GM18502 (cell line): ENCODE results near the gene UFD1.

Source experiments
- ATAC-seq: cut with Tn5 transposase; IDR thresholded peaks from one replicate; pipeline ENCODE4 v1.9.1; 2021; ENCODE audit warnings: mild to moderate bottlenecking; ENCODE audit not compliant: unreplicated experiment, poor library complexity

Gene UFD1, protein sequence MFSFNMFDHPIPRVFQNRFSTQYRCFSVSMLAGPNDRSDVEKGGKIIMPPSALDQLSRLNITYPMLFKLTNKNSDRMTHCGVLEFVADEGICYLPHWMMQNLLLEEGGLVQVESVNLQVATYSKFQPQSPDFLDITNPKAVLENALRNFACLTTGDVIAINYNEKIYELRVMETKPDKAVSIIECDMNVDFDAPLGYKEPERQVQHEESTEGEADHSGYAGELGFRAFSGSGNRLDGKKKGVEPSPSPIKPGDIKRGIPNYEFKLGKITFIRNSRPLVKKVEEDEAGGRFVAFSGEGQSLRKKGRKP

DNA sequence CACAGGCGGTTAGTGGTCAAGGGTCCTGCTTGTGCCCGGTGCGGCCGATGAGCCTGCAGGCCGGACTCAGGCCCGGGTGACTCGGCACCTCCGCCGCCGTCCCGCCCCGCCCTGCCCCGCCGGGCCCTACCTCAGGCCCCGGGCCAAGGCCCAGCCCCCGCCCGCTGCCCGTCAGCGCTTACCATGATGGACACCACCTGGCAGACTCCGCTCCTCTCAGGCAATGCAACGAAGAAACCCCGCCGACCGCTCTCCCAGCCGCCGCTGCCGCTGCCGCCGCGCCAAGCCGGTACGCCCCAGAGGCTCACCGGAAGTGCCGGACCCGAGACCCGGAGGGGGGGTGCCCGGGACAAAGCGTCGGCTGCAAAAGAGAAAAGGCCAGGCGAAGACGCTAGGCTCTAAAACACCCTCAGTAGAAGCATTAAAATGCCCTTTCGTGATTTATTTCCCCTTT is at the start of gene UFD1:
Gene UFD1, minus strand, starts transcription at position 293 of the 454 bp plus-strand sequence. Its CDS starts 108 bp downstream, at position 185.
- peak; percentile 60 for ATAC-seq

DNA sequence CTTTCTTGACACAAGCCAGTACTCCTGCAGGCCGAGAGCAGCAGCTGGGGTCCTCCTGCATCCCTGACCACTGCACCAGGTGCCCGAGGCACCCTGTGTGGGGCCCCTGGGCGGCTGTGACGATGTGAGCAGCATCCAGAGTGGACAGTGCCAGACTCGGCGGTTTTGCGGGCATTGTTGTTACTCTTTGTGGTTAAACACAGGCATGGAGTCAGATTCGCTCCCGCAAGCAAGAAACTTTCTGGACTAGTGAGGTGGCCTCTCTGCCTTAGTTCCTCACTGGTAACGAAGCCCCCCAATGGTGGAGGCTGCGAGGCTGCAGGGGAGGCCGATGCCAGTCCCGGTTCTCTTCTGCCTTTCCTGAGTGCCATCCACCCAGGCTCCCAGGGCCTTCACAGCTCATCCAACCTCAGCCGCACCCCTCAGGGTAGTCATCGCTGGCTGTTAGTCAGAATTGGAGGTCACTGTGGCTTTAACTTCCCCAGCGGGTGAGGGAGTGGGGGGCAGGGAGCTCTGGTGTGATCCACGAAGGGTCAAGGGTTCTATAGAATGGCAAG is 48.9 kb upstream of the UFD1 start:
- no peak for ATAC-seq

DNA sequence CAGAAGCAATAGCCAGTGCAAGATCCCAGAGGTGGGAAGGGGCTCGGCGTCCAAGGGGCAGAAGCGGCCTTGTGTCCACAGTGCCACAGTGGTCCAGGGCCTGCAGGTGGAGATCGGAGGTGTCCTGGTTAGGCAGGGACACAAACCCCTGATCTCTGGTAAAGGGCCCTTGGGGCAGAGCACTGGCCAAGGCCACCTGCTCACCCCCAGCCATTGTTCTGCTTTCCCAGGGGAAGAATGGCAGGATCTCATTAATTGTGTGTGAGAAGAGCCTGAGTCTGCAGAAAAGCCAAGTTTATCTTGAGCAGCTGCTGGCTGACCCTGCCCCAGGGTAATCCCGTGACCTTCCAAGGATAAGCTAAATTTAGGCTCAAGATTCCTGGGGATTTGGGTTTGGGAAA is 48.3 kb upstream of the UFD1 start:
- no peak for ATAC-seq

DNA sequence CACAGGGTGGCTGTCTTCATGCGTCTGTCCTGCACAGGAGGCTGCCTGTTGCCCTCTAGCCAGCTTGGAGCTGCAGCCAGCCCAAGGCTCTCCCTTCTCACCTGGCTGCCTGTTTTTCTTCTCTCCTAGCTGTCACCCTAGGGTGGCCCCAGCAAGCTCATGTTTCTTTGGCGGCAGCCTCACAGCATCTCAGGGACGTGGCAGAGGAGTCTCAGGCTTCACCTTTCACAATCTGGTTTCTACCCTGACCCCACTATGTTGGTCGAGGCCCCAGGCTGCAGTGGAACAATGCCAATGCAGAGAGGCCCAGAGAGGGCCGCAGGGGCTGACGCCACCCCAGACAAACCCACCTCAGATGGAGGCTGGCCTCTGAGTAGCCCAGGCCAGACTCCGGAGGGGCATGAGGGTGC is 47.7 kb upstream of the UFD1 start:
- no peak for ATAC-seq

DNA sequence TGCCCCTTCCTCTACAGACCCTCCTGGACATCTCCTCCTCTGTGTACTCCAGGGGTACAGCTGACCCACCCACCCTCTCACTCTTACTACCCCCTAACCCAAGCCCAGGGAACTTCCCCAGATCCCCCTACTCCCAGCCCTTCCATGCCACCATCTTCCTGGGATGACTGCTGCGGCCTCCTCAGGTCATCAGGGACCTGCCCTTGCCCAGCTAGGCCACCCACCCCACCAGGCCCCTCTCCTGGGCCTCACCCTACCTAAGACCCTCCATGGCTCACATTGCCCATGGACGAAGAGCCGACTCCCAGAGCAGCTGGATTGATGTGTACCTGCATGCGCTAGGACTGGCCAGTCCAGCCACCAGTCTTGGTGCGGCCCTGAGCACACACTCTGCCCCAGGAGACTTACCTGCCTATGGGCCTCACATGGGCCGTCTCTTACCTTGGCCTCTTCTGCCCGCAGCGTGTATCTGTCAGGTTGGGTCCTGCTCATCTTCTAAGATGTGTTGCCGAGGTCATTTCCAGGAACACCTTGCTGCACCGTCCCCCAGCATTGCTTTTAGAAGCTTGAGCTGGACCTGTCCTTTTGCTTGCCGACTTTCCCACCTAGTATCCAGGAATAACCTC is 47.2 kb upstream of the UFD1 start:
- no peak for ATAC-seq

DNA sequence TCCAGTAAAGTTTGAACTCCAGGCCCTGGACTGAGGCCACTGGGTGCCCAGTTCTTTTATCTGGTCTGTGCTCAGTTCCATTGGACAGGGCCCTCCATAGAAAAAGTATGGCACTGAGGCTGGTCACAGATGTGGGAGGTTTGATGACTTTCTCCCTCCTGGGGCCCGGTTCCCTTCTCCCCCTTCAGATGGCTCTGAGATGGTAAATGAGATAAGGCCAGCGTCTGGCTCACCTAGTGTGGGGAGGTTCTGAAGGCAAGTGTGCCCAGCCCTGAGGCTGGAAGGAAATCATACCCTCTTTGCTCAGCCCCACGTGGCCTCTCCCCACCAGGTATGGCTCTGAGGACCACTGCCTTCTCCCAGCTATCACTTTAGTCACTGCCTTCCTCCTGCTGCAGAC is 46.7 kb upstream of the UFD1 start:
- no peak for ATAC-seq

DNA sequence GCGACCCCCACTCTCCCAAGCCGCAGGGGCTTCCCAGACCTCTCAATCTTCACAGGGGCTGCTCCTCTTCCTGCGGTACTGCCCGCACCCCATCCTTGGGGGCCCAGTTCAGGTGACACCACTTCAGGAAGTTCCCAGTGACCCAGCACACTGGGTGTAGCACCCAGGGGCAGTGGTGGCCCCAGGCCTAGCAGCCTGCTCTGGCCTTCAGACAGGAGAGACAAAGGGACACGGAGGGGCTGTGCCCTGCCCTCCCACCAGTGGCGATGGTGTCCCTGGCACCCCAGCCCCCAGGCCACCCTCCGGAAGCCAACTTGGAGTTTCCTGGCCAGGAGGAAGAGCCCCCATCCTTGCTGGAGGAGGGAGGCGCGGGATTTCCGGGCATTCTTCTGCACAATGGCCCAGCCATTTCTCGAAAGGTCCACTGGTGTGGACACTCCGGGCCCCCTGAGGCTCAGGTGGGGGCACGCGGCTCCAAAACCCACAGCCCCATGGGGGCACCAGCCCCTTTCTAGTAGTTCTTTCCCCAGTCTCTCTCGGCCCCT is 46.2 kb upstream of the UFD1 start:
- ATAC-seq = no peak

DNA sequence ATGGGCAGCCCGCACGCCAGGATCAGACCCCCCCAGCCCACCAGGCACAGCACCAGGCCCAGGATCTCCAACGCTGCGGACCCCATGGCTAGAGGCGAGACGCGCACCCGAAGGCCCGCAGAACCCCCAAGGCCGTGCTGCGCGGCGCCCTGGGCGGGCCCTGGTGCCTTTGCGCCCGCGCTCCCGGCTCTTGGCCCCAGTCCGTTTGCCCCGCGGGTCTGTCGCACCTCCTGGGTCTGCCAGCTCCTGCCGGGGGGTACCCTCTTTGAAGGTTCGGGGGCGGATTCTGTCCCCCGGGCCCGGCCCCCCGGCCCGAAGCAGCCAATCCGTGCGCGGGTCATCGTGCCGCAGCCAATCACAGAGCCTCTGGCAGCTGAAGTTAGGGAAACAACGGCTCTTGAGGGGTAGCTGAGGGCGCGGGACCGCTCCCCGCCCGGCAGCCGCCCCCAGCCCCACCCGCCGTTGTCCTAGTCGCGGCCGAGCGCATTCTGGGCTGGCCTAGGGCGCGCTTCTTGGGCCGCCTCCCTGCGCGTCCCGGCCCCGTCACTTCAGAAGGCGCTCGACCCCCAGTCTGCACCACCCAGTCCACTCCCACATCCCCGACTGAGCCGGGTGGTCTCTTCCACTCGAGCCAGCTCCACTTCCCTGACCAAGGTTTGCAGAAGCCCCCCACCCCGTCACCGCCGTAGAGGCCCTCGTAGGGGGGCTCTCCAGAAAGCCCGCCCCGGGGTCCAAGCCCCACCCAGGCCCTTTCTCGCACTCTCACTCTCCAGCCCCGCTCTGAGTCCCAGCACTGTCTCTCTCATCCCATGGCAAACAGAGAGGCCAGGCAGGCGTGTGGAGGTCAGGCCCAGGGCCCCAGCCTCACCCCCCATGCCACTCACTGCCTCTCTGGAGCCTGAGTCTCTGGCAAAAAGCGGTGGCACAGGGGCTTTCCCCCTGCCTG is 45.5 kb upstream of the UFD1 start, which contains the start of gene CLDN5:
Gene CLDN5, minus strand, starts transcription at position 241 of the 946 bp plus-strand sequence. Its CDS starts 155 bp downstream, at position 86.
- no peak for ATAC-seq

DNA sequence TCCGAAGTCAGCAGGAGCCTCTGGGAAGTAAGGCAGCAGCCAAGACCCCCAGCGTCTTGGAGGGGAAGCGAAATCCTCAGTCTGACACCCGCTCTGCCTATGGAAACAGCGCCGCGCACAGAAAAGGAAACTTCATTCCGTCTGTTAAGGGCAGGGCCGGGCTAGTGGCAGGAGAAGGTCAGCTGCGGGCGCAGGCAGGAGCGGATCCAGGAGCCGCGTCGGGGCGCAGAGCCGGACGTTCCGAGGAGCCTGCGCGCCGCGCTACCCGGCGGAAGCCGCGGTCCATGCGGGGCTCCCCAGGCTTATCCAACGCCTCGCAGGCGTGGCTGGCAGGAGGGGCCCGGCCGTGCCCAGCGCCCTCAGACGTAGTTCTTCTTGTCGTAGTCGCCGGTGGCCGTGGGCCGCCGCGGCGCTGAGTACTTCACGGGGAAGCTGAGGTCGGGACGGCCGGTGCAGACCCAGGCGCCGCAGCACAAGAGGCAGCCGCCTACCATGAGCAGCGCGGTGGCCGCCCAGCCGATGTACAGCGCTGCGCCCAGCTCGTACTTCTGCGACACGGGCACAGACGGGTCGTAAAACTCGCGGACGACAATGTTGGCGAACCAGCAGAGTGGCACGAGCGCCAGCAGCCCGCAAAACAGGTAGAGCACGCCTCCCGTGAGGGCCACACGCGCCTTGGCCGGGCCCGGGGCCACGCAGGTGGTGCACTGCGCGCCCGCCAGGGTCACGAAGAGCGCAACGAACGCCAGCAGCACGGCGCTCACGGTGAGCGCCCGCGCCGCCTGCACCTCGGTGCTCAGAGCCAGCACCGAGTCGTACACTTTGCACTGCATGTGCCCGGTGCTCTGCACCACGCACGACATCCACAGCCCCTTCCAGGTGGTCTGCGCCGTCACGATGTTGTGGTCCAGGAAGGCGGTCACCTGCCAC is 44.5 kb upstream of the UFD1 start:
- ATAC-seq = no peak

DNA sequence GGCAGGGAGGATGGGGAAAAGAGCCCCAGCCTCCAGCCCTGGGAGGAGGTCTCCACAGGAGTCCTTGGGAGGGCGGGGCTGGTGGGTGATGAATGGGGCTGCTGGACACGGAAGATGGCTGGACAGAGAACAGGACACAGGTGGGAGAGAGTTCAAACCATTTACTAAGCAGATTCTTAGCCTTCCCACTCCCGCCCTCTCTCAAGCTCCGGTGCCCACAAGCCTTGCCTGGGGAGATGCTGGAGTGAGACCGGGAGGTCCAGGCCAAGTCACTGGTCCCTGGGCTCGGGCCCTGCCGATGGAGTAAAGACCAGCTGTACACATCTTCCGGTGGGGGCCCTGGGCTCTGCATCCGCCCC is 43.9 kb upstream of the UFD1 start:
- ATAC-seq = no peak

DNA sequence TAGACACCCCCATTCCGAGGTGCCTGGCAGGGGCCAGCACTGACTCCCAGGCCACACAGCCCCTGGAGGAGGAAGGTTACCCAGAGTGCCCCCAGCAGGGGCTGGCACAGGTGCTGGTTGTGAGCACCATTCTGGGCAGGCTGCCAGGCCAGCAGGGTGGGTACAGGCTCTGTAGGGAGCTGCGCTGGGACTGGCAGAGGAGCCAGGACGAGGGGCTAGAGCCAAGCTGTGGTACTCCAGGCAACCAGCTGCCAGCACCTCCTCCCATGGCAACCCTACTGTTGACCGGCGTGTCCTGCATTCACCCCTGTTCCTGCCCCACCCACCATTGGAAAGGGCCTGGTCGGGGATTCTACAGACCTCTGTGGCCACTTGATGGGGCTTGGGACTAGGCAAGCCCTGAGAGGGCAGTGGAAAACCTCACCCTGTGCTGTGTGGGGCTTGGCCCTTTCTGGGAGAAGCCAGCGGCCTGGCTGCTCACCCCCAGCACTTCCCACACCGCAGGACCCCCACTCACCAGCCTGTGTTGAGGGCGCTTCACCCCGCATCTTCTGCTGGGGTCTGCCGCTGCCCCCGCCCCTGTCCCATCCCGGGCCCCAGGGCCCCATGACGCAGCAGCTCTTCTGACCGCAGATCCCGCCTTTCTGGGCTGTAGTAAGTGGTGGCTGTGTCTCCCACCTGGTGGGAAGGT is 43.3 kb upstream of the UFD1 start:
- ATAC-seq = no peak

DNA sequence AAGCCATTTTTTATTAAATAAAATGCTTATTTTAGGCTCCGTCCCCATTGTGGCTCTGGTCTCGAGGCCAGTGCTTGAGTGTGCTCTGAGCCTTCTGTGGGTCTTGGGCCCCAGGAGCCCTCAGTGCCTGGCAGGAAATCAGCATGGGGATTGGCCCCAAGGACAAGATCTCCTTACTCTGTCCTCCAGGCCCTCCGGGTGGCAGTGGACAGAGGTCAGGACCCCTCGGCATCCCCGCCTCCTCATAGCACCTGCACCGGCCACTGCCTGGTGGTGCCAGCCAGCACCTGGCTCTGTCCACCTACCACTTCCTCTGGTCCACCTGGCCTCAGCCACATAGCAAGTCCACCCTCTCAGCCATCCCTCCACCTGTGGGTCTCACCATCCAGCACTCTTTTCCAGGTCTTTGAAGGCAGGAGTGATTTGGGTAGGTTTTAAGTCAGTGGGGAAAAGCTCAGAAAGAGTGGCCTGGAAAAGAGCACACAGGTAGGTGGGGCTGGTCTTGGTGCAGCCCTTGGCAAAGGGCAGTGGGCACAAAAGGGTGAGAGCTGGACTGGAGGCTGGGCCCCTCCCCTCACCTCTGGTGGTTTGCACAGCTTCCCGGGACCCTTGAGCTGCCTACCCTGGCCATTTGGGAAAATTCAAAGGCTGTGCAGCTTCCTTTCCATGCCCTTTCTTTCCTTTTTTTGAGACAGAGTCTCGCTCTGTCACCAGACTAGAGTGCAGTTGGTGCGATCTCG is 41.7 kb upstream of the UFD1 start:
- no peak for ATAC-seq

DNA sequence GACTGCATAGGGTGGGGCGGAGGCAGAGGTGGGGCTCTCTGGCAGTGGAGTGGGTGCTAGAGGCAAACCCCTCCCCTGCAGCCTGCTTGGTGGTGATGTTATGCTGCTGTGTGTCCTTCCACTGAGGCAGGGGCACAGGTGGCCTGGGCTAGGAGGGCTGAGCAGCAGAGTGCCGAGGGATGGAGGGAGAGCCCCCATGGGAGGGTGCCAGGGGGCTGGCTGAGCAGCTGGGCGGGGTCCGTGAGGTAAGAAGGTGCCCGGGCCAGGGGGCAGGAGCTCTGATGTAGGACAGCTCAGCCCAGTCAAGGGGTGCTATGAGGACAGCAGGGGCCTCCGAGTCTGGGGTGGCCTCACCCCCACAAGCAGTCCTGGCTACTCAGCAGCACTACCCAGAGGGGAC is 41.0 kb upstream of the UFD1 start:
- ATAC-seq = no peak

DNA sequence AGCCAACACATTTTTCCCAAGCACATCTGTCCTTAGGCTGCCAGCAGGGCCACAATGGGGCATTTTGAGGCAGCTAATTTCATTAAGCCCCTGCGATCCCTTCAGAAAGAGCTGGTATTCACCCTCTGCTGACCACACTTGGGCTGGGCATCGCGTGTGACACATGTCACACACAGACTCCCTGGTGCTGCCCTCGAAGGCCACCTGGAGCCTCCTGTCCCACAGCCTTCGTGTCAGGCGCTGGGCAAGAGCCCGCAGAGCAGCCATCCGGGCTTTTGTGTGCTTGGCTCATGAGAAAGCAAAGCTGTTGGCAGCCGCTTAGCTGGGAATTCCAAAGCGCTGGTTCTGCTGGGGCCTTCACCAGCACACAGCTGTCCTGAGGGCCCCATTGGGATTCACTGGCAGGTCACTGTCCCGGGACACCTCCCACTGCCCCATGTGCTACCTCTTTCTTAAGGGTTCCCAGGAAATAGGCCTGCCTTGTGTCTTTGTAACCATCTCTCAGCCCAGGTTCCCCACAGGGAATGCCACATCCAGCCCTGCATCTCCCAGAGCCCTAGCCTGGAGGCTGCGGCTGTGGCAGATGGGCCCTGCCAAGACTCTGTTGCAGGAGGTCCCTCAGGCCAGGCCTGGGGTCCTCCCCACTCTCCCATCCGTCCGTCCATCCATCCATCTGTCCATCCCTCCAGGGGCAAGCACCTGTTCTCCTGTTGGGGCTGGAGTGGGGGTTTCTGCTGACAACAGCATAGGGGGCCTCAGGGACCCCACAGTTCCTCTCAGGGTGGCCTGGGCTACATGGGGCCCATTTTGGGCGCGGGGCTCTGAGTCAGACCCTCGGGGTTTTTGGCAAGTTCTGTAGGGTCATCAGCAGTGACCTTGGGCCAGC is 40.3 kb upstream of the UFD1 start:
- ATAC-seq = no peak

DNA sequence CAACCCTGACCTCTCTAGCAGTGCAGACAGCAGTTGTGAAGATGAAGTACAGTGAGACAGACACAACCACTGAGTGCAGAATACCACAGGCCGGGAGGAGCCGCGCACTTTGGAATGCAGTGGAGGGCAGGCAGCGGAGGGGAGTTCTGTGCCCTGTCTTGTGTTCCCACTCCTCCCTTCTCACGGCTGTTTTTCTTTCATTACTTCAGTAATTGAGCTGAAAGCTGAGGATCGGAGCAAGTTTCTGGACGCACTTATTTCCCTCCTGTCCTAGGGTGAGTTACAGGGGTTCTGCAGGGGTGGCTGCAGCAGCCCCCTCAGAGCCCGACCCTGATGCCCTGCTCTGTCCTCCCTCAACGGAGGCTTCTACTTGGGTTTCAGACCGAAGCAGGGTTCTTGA is 39.6 kb upstream of the UFD1 start:
- no peak for ATAC-seq

DNA sequence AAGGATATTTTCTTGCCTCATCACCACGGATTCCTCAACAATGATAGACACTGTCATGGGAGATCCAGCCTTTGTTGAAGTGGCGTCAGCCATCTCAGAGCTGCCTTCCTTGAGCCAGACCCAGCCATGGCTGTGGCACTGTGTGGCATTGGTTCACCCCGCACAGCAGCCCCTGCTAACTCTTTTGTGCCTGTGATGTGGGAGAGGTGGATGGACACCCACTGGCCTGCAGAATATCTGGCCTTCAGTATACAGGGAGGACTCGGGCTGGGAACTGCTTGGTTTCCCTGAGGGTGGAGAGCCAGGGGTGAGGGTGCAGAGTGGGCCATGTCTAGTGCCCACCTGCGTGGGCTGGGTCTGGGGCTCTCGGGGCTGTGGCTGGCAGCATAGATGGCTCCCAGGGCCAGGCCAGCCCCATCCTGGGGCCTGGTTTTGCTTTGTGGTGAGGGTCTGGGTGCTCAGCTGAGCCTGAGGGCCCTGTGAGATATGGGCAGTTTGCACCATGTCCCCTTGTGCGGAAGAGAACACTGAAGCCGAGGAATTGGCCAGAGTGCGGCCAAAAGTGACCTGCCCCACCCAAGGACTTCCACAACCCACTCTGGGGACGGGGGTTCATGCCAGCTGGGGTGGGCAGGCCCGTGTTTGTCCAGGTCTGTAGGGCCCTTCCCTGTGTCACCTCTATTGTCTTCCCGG is 39.1 kb upstream of the UFD1 start:
- no peak for ATAC-seq

DNA sequence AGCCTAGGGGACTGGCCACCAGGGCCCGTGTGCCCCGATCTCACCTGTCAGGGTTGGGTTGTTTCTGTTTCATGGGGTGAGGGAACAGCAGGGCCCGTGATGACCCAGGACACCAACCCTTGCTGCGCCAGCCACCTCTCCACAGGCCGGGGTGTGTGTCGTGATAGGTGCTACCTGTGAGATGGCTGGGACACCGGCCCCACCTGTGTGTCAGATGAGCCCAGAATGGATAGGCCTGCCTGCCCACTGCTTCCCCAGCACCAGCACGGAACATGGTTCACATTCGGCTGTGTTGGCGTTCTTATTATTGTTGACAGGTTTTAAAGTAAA is 38.1 kb upstream of the UFD1 start:
- no peak for ATAC-seq
